Thymus (tissue), 11 donors: ENCODE data around the gene RBFOX1. TPM values are rescaled to one million over a fixed set of nuclear protein-coding genes. Genes with fewer than 3 reads are reported as not detected.

Experiments used
- DNase-seq, 9 donors: peaks; one replicate each; pipeline ENCODE4 v3.0.0-alpha.2; 2013; ENCODE audit warnings: low spot score in 9 of 9, low read depth in 6 of 9, missing footprints in 1 of 9
- H3K27ac ChIP-seq, 2 donors: one replicate each; pipeline ENCODE4 v1.5.1; 2013; ENCODE audit warnings: control low read depth in 1 of 2, low read depth in 1 of 2, low read length in 1 of 2, mild to moderate bottlenecking in 1 of 2, moderate library complexity in 1 of 2
- H3K27me3 ChIP-seq, 2 donors: one replicate each; pipeline ENCODE4 v1.5.1; 2013; ENCODE audit warnings: low read length in 1 of 2; ENCODE audit not compliant: control insufficient read depth in 2 of 2, insufficient read depth in 1 of 2
- H3K36me3 ChIP-seq, 2 donors: one replicate each; pipeline ENCODE4 v1.5.1; 2013; ENCODE audit warnings: low read length in 1 of 2, mild to moderate bottlenecking in 1 of 2, moderate library complexity in 1 of 2; ENCODE audit not compliant: control insufficient read depth in 2 of 2, insufficient read depth in 2 of 2
- H3K4me1 ChIP-seq, 2 donors: one replicate each; pipeline ENCODE4 v1.5.1; 2013; ENCODE audit warnings: low read length in 2 of 2; ENCODE audit not compliant: control insufficient read depth in 2 of 2, insufficient read depth in 2 of 2
- H3K4me3 ChIP-seq, 2 donors: one replicate each; pipeline ENCODE4 v1.5.1; 2013; ENCODE audit warnings: low read length in 2 of 2, control low read depth in 1 of 2, mild to moderate bottlenecking in 1 of 2
- H3K9me3 ChIP-seq, 2 donors: one replicate each; pipeline ENCODE4 v1.5.1; 2013; ENCODE audit warnings: low read length in 1 of 2, mild to moderate bottlenecking in 1 of 2; ENCODE audit not compliant: control insufficient read depth in 2 of 2, insufficient read depth in 1 of 2
- WGBS: extraction: QIAGEN DNeasy Blood & Tissue Kit; methylation state at CpG from one replicate; pipeline ENCODE4 v1.1.7; 2013; 5-methylcytosine and 5-hydroxymethylcytosine counted together
- polyA plus RNA-seq: library from polyadenylated mRNA; stranded (reverse); fragments of 200-250 nt; gene quantifications from one replicate; pipeline ENCODE4 v1.2.3, GENCODE V29; 2013
- total RNA-seq: library from RNA; stranded (reverse); fragments of 120-200 nt; gene quantifications from one replicate; pipeline ENCODE4 v1.2.4, GENCODE V29; 2013
- donor health status: healthy.

RBFOX1 gene
- total and polyA plus RNA-seq, 2 donors, result 0.23 to 0.52 TPM

DNA sequence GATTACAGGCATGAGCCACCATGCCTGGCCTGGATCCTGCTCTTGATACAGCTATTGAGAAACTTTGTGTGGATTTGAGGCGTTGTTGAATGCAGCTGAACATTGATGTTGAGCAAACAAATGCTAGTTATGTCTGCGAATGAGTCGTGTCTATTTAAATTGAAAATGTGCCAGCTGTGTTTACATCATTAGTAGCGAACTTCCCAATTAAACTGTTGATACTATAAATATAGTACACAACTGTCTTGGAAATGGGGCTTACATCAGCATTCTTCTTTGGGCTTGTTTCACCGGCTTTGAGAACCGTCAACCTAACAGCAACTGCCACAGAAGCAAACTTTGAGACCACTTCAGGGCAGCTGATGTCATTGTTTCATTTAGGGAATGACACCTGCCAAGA lies 251.9 kb downstream of the RBFOX1 start:
- H3K9me3 ChIP-seq, result no peaks in the 10 kb centered on the region
- WGBS, result 91% methylated on average over 6 of the region's 6 CpGs
- DNase-seq, result no peak
- H3K27me3 ChIP-seq, result no peaks in the 10 kb centered on the region
- no peak overlapping the region for H3K4me3 ChIP-seq
- no peaks in the 10 kb centered on the region for H3K4me1 ChIP-seq
- H3K36me3 ChIP-seq, result no peaks in the 10 kb centered on the region
- no peak overlapping the region for H3K27ac ChIP-seq

DNA sequence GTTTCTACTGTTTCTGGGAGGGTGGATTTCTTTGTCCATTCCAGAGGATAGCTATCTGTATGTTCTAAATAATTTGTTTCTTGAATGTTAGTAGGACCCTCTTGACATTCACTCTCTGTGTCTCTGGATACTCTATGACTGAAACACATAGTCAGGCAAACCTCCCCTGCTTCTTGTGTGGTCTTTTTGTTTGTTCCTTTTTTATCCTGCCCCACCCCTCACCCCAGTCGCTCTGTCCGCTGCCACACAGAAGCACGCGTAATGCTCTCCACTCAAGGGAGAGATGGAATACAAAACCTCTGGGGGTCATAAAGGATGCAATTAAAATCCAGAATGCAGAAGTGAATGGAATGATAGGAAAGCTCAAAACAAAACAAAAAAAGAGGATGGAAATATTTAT lies 253.1 kb downstream of the RBFOX1 start:
- WGBS, result 50% methylated on average over 4 of the region's 4 CpGs
- DNase-seq, result no peak
- Histone ChIP-seq H3K27me3 (no peaks in the 10 kb centered on the region), H3K27ac (no peak overlapping the region), H3K36me3 (no peaks in the 10 kb centered on the region), H3K4me3 (no peak overlapping the region), H3K9me3 (no peaks in the 10 kb centered on the region), H3K4me1 (no peaks in the 10 kb centered on the region)

DNA sequence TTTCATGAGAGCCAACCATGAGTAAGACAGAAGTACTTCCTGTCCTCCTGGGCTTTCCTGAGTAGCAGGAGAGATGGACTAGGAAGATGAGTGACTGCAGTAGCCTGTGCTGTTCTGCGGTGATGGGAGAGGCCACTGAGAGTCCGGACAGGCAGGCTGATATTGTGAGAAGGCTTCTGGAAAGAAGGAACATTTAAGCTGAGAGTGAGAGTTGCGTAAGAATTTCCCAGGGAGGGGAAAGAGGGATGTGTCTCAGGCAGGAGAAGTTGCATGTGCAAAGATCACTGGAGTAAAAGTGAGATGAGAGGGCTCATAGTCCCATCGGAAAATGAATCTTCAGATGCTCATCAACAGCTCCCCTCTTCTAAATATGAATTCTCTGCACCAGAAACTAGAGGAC lies 258.3 kb downstream of the RBFOX1 start:
- WGBS, result 92% methylated on average over 4 of the region's 4 CpGs
- Histone ChIP-seq H3K4me3 (no peak overlapping the region), H3K36me3 (no peaks in the 10 kb centered on the region), H3K27me3 (no peaks in the 10 kb centered on the region), H3K9me3 (no peaks in the 10 kb centered on the region), H3K27ac (no peak overlapping the region), H3K4me1 (no peaks in the 10 kb centered on the region)
- DNase-seq, result no peak

GRCh38 chr16:7596308-7596707 lies 263.7 kb downstream of the RBFOX1 start:
- Histone ChIP-seq H3K27ac (no peak overlapping the region), H3K27me3 (no peaks in the 10 kb centered on the region), H3K9me3 (no peaks in the 10 kb centered on the region), H3K4me3 (no peak overlapping the region), H3K36me3 (no peaks in the 10 kb centered on the region), H3K4me1 (no peaks in the 10 kb centered on the region)
- no peak for DNase-seq
- 85% methylated on average over 11 of the region's 11 CpGs for WGBS

GRCh38 chr16:7597677-7598076 lies 265.0 kb downstream of the RBFOX1 start:
- 80% methylated on average over 3 of the region's 3 CpGs for WGBS

GRCh38 chr16:7601100-7601499 lies 268.5 kb downstream of the RBFOX1 start:
- Histone ChIP-seq H3K4me1 (no peaks in the 10 kb centered on the region), H3K9me3 (no peaks in the 10 kb centered on the region), H3K36me3 (no peaks in the 10 kb centered on the region), H3K27ac (no peak overlapping the region), H3K4me3 (no peak overlapping the region), H3K27me3 (no peaks in the 10 kb centered on the region)
- DNase-seq, result no peak
- WGBS, result 68% methylated on average over 3 of the region's 3 CpGs

More at GRCh38 chr16:7597677-7598076, 265.0 kb downstream of the RBFOX1 start:
- no peaks in the 10 kb centered on the region for H3K4me1 ChIP-seq
- no peak for DNase-seq
- H3K27ac ChIP-seq, result no peak overlapping the region
- no peak overlapping the region for H3K4me3 ChIP-seq
- H3K27me3 ChIP-seq, result no peaks in the 10 kb centered on the region
- no peaks in the 10 kb centered on the region for H3K36me3 ChIP-seq
- H3K9me3 ChIP-seq, result no peaks in the 10 kb centered on the region

GRCh38 chr16:7602291-7602950 lies 269.8 kb downstream of the RBFOX1 start:
- Histone ChIP-seq H3K27ac (no peak overlapping the region), H3K36me3 (no peaks in the 10 kb centered on the region), H3K4me1 (no peaks in the 10 kb centered on the region), H3K4me3 (no peak overlapping the region), H3K9me3 (no peaks in the 10 kb centered on the region), H3K27me3 (no peaks in the 10 kb centered on the region)
- no peak for DNase-seq
- WGBS, result 66% methylated on average over 7 of the region's 7 CpGs

DNA sequence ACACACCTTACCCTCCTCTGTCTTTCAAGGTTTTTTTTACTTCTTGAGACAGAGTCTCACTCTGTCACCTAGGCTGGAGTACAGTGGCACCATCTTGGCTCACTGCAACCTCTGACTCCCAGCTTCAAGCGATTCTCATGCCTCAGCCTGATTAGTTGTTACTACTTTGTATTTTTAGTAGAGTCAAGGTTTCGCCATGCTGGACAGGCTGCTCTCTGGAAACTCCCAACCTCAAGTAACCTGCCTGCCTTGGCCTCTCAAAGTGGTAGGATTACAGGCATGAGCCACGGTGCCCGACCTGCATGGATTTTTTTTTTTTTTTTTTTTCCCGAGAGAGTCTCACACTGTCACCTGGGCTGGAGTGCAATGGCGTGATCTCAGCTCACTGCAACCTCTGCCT lies 273.2 kb downstream of the RBFOX1 start:
- Histone ChIP-seq H3K4me1 (no peaks in the 10 kb centered on the region), H3K9me3 (no peaks in the 10 kb centered on the region), H3K27ac (no peak overlapping the region), H3K27me3 (no peaks in the 10 kb centered on the region), H3K4me3 (no peak overlapping the region), H3K36me3 (no peaks in the 10 kb centered on the region)
- WGBS, result 90% methylated on average over 6 of the region's 6 CpGs
- no peak for DNase-seq

DNA sequence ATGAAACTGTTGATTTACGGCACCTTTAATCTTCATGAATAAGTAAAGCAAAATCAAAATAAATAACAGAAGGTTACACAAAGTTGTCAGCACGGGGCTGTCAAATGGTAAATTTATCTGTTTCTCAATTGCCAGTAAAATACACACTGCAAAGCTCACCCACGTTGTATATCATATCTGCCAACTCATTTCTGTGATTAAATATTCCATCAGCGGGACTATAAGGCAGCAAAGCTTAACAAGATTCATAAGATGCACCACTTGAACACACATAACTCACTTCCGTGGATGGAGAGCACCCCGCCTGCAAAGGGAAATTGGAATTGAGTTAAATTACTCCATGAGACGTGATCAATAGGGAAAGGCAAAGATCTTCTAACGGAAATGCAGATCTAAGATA lies 280.0 kb downstream of the RBFOX1 start:
- no peaks in the 10 kb centered on the region for H3K27me3 ChIP-seq
- no peaks in the 10 kb centered on the region for H3K9me3 ChIP-seq
- no peak overlapping the region for H3K27ac ChIP-seq
- 92% methylated on average over 8 of the region's 8 CpGs for WGBS
- H3K4me3 ChIP-seq, result no peak overlapping the region
- H3K36me3 ChIP-seq, result no peaks in the 10 kb centered on the region
- DNase-seq, result no peak
- H3K4me1 ChIP-seq, result no peaks in the 10 kb centered on the region
